Fibroblast of mammary gland (primary cell): ENCODE results near the gene VSX1.

ENCODE experiments used
- DNase-seq: peaks from one replicate; pipeline ENCODE4 v3.0.0-alpha.2; 2010; ENCODE audit warnings: low read depth
- H3K4me3 ChIP-seq: 2 replicates; pipeline ENCODE4 v1.5.1; 2011; ENCODE audit warnings: low read depth, mild to moderate bottlenecking, low read length, moderate library complexity; ENCODE audit not compliant: control insufficient read depth
- CTCF ChIP-seq: conservative IDR thresholded peaks from 2 replicates; pipeline ENCODE4 v1.5.1; 2011; ENCODE audit warnings: low read depth, low read length, inconsistent platforms; ENCODE audit not compliant: control insufficient read depth, insufficient read depth

Gene VSX1

GRCh38 chr20:25058051-25058846 is 23.7 kb downstream of the VSX1 start, which contains the start of gene ACSS1:
Gene ACSS1, minus strand, starts transcription at chr20:25058139. Its CDS starts 37 bp downstream, at chr20:25058102.
- DNase-seq = no peak
- TF ChIP-seq CTCF = no peak
- peak within 1 kb of the TSS; percentile 50 for H3K4me3 ChIP-seq

DNA sequence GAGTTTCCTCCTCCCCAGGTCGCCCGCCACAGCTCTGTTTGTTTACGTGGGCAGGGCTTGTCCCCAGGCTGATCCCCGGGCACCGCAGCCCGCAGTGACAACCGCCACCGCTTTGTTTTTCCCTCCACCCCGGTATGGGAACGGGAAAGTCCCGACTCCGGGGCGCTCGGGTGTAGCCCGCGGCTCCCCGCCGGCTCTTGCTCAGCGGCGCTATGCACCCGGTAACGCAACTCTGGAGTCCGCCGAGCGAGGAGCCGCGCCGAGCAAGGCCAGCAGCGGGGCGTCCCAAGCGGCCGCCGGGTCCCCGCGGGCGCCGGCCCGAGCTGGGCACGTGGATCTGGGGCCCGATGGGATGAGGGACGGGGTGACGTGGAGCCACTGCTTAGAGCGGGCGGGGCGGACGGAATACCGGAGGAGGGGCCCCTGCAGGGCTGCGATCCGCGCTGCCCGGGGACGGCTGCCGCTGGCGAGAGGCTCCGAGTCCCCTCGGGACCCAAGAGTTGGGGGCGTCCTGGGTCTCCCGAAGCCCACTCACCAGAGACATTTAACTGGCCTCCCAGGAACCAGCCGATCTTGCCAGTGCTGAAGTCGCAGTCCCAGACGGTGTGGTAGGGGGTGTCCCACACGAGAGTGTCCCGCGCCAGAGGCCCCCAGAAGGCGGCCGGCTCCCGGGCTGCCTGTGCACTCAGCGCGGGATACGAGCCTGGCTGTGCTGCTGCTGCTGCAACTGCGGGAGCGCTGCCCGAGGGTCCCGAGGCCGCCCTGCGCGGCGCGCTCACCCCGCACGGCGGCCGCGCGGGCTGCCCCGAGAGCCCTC is 24.5 kb downstream of the VSX1 start:
- no peak for DNase-seq
- peak overlapping the region; percentile 50 for H3K4me3 ChIP-seq
- TF ChIP-seq CTCF = no peak

DNA sequence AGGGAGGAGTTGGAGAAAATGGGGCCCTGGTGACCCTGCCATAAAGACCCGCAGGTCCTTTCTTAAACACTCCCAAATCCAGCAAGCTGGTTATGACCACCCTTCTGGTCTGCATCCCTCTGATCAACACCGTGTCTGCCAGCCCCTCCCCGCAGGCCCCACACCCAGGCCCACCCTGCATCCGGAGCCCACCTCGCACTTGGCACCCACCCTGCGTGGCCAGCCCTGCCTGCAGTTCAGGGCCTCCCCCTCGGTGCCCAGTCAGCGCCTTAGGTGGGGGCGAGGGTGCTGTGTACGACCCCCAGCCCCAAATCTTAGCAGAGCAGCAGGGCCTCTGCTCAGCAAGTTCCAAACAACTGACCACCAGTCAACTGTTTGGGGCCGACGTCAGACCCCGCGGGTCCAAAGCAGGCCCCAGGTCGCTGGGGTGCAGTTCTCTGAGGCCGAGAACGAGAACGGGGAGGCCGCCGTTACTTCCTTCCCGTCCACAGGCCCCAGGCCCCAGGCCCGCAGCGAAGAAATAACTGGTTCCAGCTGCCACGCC is 25.2 kb downstream of the VSX1 start:
- DNase-seq = no peak
- TF ChIP-seq CTCF = no peak
- peak overlapping the region; percentile 50 for H3K4me3 ChIP-seq

DNA sequence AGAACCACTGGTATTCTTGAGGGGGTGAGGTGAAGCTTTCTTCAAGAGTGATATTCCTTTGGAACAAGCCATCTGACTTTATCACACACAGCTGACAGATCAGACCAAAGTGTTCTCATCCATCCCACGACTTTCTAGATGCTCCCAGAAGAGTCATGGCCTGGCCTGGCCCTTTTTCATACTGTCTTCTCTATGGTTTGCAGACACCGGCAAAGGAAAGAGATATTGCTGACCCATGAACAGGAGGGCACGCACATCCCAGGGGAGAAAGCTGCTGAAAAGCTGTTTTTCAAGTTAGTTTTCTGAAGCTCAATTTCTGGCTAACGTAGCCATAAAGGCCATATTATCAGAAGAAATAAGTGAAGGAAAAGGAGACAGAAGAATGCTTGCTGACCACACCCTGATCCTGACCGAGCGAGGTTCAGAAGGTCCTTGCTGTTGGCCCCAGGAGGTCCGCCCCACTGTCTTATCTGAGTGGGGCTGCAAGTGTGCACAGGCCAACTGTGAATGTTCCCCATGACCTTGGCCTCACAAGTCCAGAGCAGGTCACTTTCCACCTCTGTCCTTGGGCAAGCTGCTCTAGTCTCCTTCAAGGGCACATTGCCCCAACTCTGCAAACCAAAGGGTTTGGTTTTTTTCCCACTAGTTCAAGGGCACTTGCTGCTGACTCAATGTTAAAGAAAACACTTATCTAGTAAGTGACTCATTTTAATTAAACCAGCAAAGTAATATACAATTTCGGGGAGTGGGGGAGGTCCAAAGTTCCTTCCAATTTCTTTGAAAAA is 26.0 kb downstream of the VSX1 start:
- no peak for TF ChIP-seq CTCF
- DNase-seq = peak; percentile 33
- H3K4me3 ChIP-seq = no peak overlapping the region

DNA sequence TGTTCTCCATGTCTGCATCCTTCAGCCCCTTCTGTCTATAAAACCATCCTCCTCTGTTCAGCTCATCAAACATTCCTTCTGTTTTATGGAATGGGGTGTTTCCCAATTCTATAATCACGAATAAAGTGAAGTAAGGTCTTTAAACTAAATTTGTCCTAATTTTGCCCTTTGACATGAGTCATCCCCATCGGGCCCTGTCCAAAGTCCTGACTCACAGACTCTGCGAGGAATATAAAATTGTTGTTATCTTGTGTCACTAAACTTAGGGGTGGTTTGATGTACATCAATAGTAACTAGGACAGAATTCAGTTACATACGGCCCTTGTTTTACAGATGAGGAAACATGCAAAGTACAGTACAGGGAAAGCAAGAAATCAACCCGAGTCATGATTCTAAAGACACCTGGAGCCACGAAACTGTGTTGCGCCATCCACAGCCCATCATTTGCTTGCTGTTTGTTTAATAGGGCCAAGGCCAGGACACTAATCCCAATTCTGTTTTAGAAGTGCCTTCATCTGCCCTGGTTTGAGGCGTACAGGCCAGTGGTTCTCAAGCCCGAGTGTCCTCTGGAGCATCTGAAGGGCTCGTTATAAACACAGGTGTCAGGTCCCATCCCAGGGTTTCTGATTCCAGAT is 26.8 kb downstream of the VSX1 start:
- H3K4me3 ChIP-seq = no peak overlapping the region
- TF ChIP-seq CTCF = no peak
- DNase-seq = peak; percentile 58

- no peak for TF ChIP-seq CTCF
- no peak overlapping the region for H3K4me3 ChIP-seq
- no peak for DNase-seq
Measured at GRCh38 chr20:25054096-25054820, 27.7 kb downstream of the VSX1 start.
